Lower leg skin (tissue), 4 donors: ENCODE data around the gene NAB1. TPM values are rescaled to one million over a fixed set of nuclear protein-coding genes. Genes with fewer than 3 reads are reported as not detected.

Source experiments
- DNase-seq, 2 donors: peaks; one replicate each; pipeline ENCODE4 v3.0.0-alpha.2; 2019; ENCODE audit warnings: low spot score in 2 of 2
- H3K4me3 ChIP-seq: fragments of 200-600 bp; sonication (generic); 2 replicates; pipeline ENCODE4 v1.5.1; 2017; ENCODE audit warnings: mild to moderate bottlenecking, low read depth; ENCODE audit not compliant: poor library complexity, severe bottlenecking
- POLR2A ChIP-seq, 2 donors: fragments of 450-650 bp; IDR thresholded peaks; one replicate each; pipeline ENCODE4 v1.6.1; 2016 to 2017; ENCODE audit warnings: antibody characterized with exemption in 2 of 2, mild to moderate bottlenecking in 1 of 2, moderate library complexity in 1 of 2
- WGBS, 2 donors: methylation state at CpG; one replicate each; pipeline ENCODE4 v1.1.5; 2018; 5-methylcytosine and 5-hydroxymethylcytosine counted together
- intact Hi-C: fragments of 100-400 bp; cut with DNase I; formaldehyde crosslinking; loops from one replicate; pipeline ENCODE4 v1.15.0; 2023; ENCODE audit warnings: low total_unique reads
- total RNA-seq, 4 donors: library from RNA; depleted of rRNA; stranded (reverse); fragments of >200 nt; gene quantifications; one replicate each; pipeline ENCODE4 v1.1.0, GENCODE V29; 2016
- TF ChIP-seq, protein P1 (sequence below), 3 donors: fragments of 450-650 bp; IDR thresholded peaks; one replicate each; pipeline ENCODE4 v1.5.1; 2016; ENCODE audit warnings: antibody characterized with exemption in 3 of 3, mild to moderate bottlenecking in 3 of 3, moderate library complexity in 2 of 3

Gene NAB1
- total RNA-seq, 4 donors from 2014 or later: 66.8 to 82.0 (median 75.1) TPM

DNA sequence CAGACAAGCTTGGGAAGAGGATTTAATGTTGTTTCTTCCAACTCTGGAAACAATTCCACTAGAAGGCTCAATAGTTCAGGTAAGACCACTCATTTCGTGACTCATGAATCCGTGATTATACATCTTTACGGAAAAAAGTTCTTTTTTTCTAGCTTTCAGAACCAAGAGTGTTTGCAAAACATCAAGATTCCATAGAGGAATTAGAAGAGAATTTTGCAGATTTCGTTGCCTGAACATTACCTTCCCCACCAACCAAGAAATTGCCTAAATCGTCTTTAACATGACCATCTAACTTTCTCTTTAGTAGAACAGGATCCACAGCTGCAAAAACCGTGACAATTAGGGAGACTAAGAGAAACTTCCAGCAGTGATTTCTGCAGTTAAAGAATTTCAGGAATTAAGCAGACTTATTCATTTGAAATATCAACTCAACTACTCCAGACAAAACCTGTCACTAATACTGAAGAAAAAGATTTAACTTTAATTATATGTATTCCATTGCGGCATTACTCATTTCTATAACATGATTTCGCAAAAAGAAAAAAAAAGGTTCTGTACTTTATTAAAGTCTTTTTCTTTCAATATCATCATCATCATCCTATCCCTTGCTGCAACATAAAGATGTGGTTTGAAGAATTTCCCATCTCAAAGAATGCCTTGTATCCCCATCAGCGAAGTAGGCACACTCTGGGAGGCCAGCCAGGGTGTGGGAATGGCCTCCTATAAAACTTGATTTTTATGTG lies 1.9 kb upstream of the NAB1 start:
- DNase-seq: no peak

GRCh38 chr2:190648289-190649034 lies 421 bp upstream of the NAB1 start:
- DNase-seq: peak; percentile 84 to 96
- intact Hi-C loops: no loop called here
- WGBS, 2 donors: 1% methylated on average over 44 to 53 of the region's 78 CpGs
- TF ChIP-seq, protein P1, sequence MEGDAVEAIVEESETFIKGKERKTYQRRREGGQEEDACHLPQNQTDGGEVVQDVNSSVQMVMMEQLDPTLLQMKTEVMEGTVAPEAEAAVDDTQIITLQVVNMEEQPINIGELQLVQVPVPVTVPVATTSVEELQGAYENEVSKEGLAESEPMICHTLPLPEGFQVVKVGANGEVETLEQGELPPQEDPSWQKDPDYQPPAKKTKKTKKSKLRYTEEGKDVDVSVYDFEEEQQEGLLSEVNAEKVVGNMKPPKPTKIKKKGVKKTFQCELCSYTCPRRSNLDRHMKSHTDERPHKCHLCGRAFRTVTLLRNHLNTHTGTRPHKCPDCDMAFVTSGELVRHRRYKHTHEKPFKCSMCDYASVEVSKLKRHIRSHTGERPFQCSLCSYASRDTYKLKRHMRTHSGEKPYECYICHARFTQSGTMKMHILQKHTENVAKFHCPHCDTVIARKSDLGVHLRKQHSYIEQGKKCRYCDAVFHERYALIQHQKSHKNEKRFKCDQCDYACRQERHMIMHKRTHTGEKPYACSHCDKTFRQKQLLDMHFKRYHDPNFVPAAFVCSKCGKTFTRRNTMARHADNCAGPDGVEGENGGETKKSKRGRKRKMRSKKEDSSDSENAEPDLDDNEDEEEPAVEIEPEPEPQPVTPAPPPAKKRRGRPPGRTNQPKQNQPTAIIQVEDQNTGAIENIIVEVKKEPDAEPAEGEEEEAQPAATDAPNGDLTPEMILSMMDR (IDR thresholded peaks at IDR 0.05): no peak
- no peak for TF ChIP-seq POLR2A (IDR thresholded peaks at IDR 0.05)
- peak overlapping the region; percentile 39 for H3K4me3 ChIP-seq

More for the DNA sequence above, 1.9 kb upstream of the NAB1 start:
- 27 to 32% methylated on average over 9 of the region's 9 CpGs for WGBS, 2 donors
- intact Hi-C loops: no loop called here
- no peak for TF ChIP-seq POLR2A (IDR thresholded peaks at IDR 0.05)
- TF ChIP-seq, protein P1 (IDR thresholded peaks at IDR 0.05): no peak
- H3K4me3 ChIP-seq: no peak overlapping the region

DNA sequence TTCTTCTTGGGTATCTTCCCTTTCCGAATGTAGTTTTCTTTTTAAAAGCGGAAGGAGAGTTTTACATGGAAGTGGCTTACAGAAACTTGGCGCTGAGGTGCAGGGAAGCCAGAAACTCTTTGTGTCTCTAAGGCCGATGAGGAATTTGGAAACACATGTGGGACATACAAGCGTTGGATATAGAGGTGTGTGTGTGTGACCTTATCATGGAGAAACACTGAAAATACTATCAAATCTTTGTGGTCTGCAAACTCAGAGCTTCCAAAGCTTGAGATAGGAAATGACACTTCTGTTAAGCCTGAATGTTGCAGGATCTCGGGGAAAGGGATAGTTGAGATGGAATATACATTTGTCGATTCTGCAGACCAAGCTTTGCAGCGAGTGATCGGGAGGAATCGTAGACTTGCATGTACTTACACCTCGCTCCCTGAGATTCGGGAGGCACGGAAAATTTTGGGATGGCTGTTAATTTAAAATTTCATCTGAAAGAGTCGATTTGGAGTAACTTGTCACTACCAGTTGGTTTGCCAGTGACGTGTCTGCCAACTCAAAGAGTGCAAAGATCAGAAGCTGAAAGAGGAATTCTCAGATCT lies 1.0 kb downstream of the NAB1 start:
- 1% methylated on average over 15 of the region's 15 CpGs for WGBS, 2 donors
- H3K4me3 ChIP-seq: peak overlapping the region; percentile 89
- DNase-seq: no peak
- TF ChIP-seq POLR2A (IDR thresholded peaks at IDR 0.05): no peak
- intact Hi-C loops: loop anchor here (10.0 kb wide), 2 partner anchors 115 to 245 kb away; partner anchors contain the start of genes MFSD6 and NEMP2

DNA sequence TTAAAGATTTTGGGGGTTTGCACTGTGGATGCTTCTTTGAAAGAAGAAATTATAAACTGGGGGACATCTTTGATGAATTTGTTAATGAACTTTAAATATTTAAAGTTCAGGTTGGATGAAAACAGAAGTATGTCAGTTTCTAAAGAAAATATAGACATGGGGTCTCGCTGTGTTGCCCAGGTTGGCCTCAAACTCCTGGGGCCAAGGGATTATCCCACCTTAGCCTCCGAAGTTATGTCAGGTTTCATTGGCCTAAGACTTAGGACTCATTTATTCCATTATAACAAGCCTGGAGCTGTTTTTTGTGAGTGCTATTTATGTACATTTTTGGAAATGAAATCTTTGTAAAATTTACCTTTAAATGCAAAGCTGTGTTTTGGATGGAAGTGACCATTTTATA lies 2.5 kb downstream of the NAB1 start:
- intact Hi-C loops: loop anchor here (10.0 kb wide), 2 partner anchors 117 to 247 kb away; partner anchors contain the start of genes MFSD6 and NEMP2
- WGBS, 2 donors: 60 to 66% methylated on average over 2 of the region's 2 CpGs
- no peak for DNase-seq
- no peak for TF ChIP-seq POLR2A (IDR thresholded peaks at IDR 0.05)
- TF ChIP-seq, protein P1 (IDR thresholded peaks at IDR 0.05): no peak
- H3K4me3 ChIP-seq: no peak overlapping the region

DNA sequence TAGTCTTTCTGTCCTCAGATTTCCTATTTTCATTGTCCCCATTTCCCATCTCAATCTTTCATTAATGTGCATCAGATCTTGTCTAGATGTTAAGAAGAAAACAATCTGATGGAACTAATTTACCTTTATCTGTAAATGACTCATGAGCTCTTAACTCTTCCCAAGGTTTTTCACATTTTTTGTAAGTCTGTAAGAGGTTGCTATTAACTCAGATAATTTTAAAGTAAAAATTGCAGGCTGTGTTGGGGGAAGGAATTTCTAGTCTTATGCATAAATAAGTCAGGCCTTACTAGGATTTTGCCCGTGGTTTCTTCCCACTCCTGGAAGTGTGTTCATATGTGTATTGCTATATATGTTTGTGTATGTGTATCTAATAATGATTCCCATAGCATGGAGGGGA lies 4.3 kb downstream of the NAB1 start:
- intact Hi-C loops: loop anchor here (10.0 kb wide), 2 partner anchors 118 to 248 kb away; partner anchors contain the start of genes MFSD6 and NEMP2
- WGBS, 2 donors: 51 to 60% methylated on average over 1 of the region's 1 CpG
- DNase-seq: no peak
- H3K4me3 ChIP-seq: no peak overlapping the region
- no peak for TF ChIP-seq POLR2A (IDR thresholded peaks at IDR 0.05)
- TF ChIP-seq, protein P1 (IDR thresholded peaks at IDR 0.05): no peak

- intact Hi-C loops: loop anchor here (10.0 kb wide), 2 partner anchors 119 to 249 kb away; partner anchors contain the start of genes MFSD6 and NEMP2
- H3K4me3 ChIP-seq: no peak overlapping the region
- TF ChIP-seq, protein P1 (IDR thresholded peaks at IDR 0.05): no peak
- TF ChIP-seq POLR2A (IDR thresholded peaks at IDR 0.05): no peak
- DNase-seq: no peak
Measured at GRCh38 chr2:190653931-190654330, 5.0 kb downstream of the NAB1 start.
